ENCODE data around the gene SHROOM1.

DNA sequence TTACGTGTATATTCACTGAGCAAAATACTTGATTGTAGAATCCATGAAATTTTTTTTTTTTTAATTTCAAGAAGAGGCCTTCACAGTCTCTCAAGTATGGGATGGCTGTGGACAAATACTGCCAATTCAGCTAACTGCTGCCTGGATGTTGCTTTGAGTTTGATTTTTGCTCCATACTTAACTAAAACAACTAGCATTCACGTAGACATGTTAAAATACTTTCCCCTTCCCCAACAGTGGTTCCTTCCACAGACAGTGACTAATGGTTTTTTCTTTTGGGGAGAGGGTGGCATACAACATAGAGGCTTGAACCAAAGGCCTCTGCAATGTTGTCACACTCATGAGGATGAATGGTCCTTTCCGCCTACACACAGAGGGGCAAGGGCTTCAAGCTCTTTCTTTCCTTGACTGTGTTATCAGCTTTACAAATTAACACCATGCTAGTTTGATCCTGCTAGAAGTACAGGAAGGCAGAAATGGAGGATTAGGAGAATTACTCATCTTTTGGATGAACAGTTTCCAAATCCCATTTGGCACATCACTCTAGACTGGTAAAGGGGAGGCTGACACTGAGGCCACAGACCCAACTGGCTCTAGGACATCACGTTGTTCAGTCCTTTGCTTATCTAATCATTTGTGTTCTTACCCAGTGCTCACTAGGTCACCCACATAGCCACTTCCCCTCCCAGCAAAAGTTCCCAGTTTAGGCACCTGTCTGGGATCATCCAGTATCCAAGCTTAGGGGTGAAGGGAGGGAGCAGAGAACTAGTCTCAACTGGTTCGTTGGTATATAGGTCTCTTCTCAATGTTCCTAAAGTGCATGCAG, 41.2 kb upstream of the SHROOM1 start:
- TF ChIP-seq, protein P1, sequence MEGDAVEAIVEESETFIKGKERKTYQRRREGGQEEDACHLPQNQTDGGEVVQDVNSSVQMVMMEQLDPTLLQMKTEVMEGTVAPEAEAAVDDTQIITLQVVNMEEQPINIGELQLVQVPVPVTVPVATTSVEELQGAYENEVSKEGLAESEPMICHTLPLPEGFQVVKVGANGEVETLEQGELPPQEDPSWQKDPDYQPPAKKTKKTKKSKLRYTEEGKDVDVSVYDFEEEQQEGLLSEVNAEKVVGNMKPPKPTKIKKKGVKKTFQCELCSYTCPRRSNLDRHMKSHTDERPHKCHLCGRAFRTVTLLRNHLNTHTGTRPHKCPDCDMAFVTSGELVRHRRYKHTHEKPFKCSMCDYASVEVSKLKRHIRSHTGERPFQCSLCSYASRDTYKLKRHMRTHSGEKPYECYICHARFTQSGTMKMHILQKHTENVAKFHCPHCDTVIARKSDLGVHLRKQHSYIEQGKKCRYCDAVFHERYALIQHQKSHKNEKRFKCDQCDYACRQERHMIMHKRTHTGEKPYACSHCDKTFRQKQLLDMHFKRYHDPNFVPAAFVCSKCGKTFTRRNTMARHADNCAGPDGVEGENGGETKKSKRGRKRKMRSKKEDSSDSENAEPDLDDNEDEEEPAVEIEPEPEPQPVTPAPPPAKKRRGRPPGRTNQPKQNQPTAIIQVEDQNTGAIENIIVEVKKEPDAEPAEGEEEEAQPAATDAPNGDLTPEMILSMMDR (IDR thresholded peaks at IDR 0.05; ENCODE audit: low read length): no peak
- TF ChIP-seq EZH2 (optimal IDR thresholded peaks at IDR 0.05; ENCODE audit: low read depth, low read length): no peak
